HG03521 (cell line): Measurements from ENCODE around the gene TPST1.
"Not testable (repeated sequence)": the region's sequence is repeated elsewhere in the genome, so short reads cannot be mapped to it uniquely, and the experiment has no call there.

Experiments used
- ATAC-seq: cut with Tn5 transposase; IDR thresholded peaks from one replicate; pipeline ENCODE4 v1.9.1; 2021; ENCODE audit warnings: mild to moderate bottlenecking, moderate library complexity; ENCODE audit not compliant: unreplicated experiment

The TPST1 gene

DNA sequence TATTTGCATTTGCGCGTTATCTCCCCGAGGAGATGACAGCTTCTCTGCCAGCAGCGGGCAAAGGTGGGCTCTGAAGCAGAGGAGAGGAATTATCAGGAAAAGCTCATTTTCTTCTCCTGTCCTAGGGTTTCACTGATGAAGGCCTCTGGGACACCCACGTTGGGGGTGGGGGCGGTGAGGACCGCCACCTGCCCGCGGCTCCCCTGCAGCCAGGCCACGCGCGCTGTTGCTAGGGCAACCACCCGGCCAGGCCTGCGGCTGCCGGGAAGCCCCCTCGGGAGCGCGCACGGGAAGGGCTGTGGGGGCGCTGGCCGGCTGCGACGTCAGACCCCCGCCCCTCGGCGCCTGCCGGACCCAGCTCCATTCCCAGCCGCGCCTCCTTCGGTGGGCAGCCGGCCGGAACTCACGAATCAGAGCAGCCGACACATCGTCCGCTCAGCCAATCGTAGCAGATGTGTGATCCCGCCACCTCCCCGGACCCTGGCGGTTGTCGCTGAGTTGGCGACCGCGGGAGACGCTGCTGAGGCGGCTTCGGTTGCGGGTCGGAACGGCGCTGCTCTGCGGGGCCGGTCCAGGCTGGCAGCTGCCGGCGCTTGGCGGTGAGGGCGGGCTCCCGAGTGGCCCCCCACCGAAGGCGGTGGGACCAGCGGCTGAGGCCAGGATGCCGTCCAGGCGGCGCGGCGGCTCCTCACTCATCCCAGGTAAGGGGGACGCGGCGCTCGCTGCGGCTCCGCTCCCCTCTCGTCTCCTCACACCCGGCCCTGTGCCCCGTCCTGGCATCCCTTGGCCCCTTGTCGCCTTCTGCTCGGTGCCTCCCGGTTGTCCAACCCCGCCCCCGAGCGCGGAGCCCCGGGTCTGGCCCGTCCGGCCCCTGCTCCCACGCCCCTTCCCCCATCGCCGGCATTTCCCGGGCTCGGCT is at the start of gene TPST1:
TPST1 (plus strand) TSS at position 513 of the 919 bp plus-strand sequence. CDS start 35,092 bp downstream, outside the sequence.
- peak; percentile 96 for ATAC-seq

- not testable (repeated sequence) for ATAC-seq
These were observed 49.1 kb upstream of the TPST1 start for GRCh38 chr7:66156035-66156434.

GRCh38 chr7:66157060-66157459 is 48.1 kb upstream of the TPST1 start:
- ATAC-seq = no peak

- no peak for ATAC-seq
These were observed 42.5 kb upstream of the TPST1 start for GRCh38 chr7:66162622-66163021.

- no peak for ATAC-seq
These were observed 41.9 kb upstream of the TPST1 start for GRCh38 chr7:66163186-66163610.

DNA sequence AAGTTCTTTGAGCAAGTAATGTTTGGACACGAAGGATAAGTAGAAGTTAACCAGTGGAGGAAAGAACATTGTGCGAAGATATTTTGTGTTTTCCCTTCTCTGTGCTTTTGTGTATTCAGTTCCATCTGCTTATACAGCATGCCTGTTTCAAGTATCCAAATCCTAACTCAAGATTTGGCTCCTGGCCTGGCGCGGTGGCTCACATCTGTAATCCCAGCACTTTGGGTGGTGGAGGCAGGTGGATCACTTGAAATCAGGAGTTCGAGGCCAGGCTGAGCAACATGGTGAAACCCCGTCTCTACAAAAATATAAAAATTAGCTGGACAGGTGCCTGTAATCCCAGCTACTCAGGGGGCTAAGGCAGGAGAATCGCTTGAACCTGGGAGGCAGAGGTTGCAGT is 40.8 kb upstream of the TPST1 start:
- ATAC-seq = no peak

DNA sequence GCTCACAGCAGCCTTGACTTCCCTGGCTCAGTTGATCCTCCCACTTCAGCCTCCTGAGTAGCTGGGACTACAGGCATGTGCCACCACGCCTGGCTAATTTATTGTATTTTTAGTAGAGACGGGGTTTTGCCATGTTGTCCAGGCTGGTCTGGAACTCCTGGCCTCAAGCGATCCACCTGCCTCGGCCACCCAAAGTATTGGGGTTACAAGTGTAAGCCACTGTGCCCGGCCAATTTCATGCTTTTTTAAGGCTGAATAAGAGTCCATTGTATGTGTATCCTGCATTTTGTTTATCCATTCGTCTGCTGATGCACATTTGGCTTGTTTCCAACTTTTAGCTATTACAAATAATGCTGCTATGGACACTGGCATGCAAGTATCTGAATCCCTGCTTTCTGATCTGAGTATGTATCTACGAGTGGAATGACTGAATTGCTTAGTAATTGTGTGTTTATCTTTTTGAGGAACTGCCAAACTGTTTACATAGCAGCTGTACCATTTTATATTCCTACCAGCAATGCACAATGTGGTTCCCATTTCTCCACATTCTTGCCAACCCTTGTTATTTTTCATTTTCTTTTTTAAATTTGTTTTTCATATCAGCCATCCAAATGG is 37.3 kb upstream of the TPST1 start:
- no peak for ATAC-seq

DNA sequence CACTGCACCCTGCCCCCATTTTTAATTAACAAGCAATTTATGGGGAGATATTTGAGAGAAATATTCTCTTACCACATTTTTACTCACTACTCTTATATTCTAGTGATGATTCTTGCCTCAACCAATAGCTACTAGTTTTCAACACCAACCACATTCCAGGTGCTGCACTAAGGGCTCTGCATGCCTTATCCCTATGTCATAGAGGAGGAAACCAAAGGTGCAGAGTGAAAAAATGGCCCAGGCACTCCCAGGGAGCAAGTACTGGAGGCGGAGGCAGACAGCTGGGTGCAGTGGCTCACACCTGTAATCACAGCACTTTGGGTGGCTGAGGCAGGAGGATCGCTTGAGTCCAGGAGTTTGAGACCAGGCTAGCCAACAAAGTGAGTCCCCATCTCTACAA is 35.5 kb upstream of the TPST1 start:
- ATAC-seq = no peak

DNA sequence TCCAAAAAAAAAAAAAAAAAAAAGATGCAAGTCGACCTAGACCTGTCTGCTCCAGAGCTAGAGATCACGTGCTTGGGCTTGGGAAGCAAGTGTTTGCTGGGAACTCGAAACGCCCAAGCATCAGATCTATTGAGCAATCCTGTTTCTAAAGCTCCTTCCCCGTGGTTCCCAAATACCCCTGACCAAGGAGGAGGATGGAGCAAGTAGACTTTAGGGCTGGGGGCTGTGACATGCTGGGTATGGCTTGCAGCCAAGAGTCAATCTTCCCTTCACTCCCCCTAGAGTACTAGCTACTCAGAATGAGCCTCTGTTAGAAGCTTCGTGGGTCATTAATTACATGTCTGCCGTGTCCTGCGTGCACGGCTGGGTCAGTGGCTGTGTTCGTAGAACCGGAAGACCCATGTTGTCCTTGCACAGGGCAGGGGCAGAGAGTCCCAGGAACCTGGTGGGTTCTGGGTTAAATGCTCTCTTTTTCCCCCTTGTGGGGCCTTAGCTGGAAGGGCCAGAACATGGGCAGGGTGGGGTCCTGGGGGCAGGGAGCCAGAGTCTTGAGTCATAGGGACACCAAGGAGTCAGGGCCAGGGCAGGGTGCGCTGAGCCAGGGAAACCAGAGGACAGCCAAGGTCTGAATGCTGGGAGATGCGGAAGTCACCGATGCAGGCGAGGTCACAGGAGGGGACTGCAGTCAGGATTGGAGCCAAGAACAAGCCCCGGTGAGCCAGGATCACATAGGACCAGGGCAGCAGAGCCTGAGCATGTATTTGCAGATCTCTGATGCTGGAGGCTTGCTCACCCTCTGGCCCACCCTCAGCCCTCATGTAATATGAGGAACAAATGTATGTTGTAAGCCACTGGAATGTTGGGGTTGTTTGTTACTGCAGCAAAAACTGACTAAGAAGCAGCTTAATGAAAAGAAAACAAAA is 34.6 kb upstream of the TPST1 start:
- no peak for ATAC-seq

- not testable (repeated sequence) for ATAC-seq
These were observed 32.4 kb upstream of the TPST1 start for GRCh38 chr7:66172536-66173401.

DNA sequence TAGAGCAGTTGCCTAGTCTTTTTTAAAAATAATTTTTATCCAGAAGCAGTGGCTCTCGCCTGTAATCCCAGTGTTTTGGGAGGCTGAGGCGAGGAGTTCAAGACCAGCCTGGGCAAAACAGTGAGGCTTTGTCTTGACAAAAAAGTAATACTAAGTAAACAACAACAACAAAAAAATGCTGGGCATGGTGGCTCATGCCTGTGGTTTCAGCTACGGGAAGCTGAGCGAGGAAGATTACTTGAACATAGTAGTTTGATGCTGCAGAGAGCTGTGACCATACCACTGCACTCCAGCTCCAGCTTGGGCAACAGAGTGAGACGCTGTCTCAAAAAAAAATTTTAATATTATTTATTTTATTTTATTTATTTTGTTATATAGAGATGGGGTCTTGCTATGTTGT is 31.3 kb upstream of the TPST1 start:
- ATAC-seq = no peak

GRCh38 chr7:66175006-66175405 is 30.1 kb upstream of the TPST1 start:
- not testable (repeated sequence) for ATAC-seq

- no peak for ATAC-seq
These were observed 28.2 kb upstream of the TPST1 start for GRCh38 chr7:66176914-66177313.

GRCh38 chr7:66178258-66178657 is 26.9 kb upstream of the TPST1 start:
- ATAC-seq = no peak

DNA sequence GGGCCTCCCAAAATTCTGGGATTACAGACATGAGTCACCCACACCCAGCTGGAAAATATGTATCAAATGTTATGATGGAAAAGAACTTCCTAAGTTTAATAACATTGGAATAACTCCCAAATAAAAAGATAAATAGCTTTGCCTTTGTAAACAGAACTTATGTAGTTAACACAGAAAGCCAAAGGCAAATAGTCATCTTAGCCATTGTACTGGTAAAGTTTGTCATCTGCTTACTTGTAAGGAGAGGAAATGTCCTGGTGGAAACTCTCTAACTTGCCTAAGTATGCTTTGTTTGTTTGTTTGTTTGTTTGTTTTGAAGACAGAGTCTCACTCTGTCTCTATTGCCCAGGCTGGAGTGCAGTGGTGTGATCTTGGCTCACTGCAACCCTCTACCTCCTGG is 23.8 kb upstream of the TPST1 start:
- ATAC-seq = no peak

- no peak for ATAC-seq
These were observed 23.3 kb upstream of the TPST1 start for GRCh38 chr7:66181845-66182244.

- no peak for ATAC-seq
These were observed 22.2 kb upstream of the TPST1 start for GRCh38 chr7:66182920-66183319.

DNA sequence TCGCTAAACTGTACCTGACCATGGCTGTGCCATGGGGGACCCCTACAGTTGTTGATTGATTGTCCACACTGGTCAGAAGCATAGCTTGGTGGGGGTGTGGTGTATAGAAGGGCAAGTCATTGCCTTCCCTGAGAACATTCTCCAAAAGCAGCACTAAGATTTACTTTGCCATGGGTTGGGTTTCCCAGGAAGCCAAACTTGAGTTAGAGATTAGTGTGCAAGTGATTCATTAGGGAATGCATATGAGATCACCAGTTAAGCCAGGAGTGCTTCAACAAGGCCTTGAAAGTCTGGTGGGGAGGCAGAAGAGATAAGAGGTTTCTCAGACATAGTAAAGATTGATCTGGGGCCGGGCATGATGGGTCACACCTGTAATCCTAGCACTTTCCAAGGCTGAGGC is 21.4 kb upstream of the TPST1 start:
- ATAC-seq = no peak

DNA sequence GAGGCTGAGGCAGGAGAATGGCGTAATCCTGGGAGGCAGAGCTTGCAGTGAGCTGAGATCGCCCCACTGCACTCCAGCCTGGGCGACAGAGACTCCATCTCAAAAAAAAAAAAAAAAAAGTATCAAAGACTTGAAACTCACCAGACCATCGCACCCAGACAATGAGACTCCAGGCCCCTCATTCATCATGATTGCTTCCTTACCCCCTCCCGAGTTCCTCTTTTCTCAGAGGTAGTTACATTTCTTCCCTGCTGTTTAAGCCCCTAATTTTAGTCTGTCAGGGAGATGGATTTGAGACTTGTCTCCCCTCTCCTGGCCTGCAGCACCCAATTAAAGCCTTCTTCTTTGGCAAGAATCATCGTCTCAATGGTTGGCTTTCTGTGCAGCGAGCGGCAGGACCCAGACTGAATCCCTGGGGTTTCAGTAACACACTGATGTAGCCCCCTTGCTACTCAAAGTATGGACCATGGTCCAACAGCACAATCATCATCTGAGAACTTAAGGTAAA is 19.4 kb upstream of the TPST1 start:
- ATAC-seq = no peak

DNA sequence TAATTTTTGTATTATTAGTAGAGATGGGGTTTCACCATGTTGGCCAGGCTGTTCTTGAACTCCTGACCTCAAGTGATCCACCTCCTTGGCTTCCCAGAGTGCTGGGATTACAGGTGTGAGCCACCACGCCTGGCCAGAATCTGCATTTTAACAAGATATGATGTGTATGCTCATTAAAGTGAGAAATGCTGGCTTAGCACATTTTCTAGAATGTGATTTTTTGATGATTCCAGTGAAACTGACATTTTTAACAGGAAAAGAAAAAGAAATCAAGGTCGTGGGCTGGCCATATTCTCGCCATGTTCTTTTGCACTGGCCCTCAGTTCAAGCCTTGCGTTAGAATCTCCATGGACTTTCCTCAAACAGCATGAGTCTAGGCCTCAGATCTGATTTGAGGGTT is 18.1 kb upstream of the TPST1 start:
- no peak for ATAC-seq
